ENCODE data around the gene OR4C6.

OR4C6 gene

DNA sequence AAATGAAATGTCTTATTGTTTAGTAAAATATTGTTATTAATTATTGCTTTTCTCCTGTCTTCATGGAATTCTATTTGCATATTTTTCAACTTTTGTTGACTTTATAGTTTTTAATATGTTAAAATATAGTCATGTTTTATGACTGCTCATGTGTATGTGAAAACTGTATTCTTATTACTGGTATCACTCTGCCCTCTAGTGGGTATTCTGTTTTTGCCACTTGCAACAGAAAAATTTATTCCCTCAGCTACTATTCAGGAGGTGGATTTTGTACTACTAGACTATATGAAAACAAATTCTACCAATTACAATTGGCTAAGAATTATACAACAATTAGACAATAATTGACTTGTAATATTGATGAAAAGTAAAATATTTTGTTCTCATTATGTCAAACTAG is 45.0 kb downstream of the OR4C6 start:
- no peaks in the 10 kb centered on the region for H3K4me1 Mint-ChIP-seq
- no peak overlapping the region for H3K4me3 Mint-ChIP-seq
- peaks cover 23% of the 10 kb centered on the region for H3K9me3 Mint-ChIP-seq
- no peak overlapping the region for H3K27ac Mint-ChIP-seq
- no peaks in the 10 kb centered on the region for H3K36me3 Mint-ChIP-seq (ENCODE audit: low read depth)
- no peaks in the 10 kb centered on the region for H3K27me3 Mint-ChIP-seq (ENCODE audit: low read depth)
- TF ChIP-seq, protein P1, sequence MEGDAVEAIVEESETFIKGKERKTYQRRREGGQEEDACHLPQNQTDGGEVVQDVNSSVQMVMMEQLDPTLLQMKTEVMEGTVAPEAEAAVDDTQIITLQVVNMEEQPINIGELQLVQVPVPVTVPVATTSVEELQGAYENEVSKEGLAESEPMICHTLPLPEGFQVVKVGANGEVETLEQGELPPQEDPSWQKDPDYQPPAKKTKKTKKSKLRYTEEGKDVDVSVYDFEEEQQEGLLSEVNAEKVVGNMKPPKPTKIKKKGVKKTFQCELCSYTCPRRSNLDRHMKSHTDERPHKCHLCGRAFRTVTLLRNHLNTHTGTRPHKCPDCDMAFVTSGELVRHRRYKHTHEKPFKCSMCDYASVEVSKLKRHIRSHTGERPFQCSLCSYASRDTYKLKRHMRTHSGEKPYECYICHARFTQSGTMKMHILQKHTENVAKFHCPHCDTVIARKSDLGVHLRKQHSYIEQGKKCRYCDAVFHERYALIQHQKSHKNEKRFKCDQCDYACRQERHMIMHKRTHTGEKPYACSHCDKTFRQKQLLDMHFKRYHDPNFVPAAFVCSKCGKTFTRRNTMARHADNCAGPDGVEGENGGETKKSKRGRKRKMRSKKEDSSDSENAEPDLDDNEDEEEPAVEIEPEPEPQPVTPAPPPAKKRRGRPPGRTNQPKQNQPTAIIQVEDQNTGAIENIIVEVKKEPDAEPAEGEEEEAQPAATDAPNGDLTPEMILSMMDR (IDR thresholded peaks at IDR 0.05; ENCODE audit: unreplicated experiment in 3 of 3) = peak in 2 of 3 experiments; percentile 34 to 46

DNA sequence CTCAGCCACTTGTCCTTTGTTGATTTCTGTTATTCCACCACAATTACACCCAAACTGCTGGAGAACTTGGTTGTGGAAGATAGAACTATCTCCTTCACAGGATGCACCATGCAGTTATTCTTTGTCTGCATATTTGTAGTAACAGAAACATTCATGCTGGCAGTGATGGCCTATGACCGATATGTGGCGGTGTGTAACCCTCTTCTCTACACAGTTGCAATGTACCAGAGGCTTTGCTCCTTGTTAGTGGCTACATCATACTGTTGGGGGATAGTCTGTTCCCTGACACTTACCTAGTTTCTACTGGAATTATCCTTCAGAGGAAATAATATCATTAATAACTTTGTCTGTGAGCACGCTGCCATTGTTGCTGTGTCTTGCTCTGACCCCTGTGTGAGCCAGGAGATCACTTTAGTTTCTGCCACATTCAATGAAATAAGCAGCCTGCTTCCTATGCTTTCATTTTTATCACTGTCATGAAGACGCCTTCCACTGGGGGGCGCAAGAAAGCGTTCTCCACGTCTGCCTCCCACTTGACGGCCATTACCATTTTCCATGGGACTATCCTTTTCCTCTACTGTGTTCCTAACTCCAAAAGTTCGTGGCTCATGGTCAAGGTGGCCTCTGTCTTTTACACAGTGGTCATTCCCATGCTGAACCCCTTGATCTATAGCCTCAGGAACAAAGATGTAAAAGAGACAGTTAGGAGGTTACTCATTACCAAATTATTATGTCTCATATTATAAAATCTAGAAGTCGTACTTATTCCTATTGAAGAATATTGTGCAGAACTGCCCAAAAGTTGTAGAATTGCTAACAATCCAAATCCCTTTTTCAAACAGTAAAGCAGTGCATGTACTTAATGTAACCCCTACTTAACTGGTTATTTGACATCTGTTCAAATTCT is 53.2 kb downstream of the OR4C6 start:
- H3K27me3 Mint-ChIP-seq (ENCODE audit: low read depth) = no peaks in the 10 kb centered on the region
- H3K27ac Mint-ChIP-seq = no peak overlapping the region
- TF ChIP-seq, protein P1 (IDR thresholded peaks at IDR 0.05; ENCODE audit: unreplicated experiment in 3 of 3) = no peak
- H3K4me1 Mint-ChIP-seq = no peaks in the 10 kb centered on the region
- H3K36me3 Mint-ChIP-seq (ENCODE audit: low read depth) = no peaks in the 10 kb centered on the region
- H3K9me3 Mint-ChIP-seq = peaks cover 3% of the 10 kb centered on the region
- H3K4me3 Mint-ChIP-seq = no peak overlapping the region
